ENCODE data around the gene UPF1.
"Not testable (repeated sequence)": the region's sequence is repeated elsewhere in the genome, so short reads cannot be mapped to it uniquely, and the experiment has no call there.

The UPF1 gene

DNA sequence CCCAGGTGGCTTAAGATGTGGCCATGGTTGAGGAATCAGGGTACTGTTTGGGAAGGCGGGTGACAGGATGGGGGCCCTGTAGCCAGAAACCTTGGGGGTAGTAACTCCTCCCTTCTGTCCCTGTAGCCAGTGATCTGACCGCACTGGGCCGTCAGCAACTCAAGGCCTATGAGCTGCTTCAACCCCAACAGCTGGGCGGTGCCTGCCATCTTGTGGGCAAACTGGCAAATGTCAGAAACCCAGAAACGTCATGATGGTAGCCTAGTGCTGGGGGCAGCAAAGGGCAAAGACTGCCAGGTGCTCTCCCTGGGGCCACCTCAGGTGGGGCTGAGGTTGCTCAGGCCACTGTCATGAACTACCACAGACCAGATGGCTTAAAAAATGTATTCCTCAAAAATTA is 83.9 kb downstream of the UPF1 start:
- DNase-seq (ENCODE audit: low read depth): no peak
- no peak overlapping the region for H3K4me3 ChIP-seq (ENCODE audit: low read depth, low read length)
- no peak for TF ChIP-seq CTCF (IDR thresholded peaks at IDR 0.05; ENCODE audit: low read depth, low read length, missing control alignments)
- in situ Hi-C loops (cut with HindIII; ENCODE audit: low sequenced_read_pairs): no loop called here

DNA sequence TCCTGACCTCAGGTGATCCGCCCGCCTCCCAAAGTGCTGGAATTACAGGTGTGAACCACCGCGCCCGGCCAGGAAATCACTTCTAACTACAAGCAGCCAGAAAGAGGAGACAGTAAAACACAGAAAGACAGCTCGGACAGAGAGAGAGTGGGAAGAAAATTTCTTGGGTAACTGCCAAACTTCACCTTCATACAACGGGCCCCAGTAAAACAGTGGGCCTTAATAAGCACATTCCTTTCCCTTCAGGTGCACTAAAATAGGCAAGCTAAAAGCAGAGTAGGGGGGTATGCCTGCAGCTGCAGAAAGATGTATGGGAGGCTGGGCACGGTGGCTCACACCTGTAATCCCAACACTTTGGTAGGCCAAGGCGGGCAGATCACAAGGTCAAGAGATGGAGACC is 85.8 kb downstream of the UPF1 start:
- peak overlapping the region; percentile 76 for H3K4me3 ChIP-seq (ENCODE audit: low read depth, low read length)
- DNase-seq (ENCODE audit: low read depth); in situ Hi-C loops (cut with HindIII; ENCODE audit: low sequenced_read_pairs): not testable (repeated sequence)
